Measurements from ENCODE around the gene TFG.
A peak's percentile ranks its signal among the peaks of the same experiment; 100 is the strongest.
"Not testable (repeated sequence)": the region's sequence is repeated elsewhere in the genome, so short reads cannot be mapped to it uniquely, and the experiment has no call there.

TFG gene

DNA sequence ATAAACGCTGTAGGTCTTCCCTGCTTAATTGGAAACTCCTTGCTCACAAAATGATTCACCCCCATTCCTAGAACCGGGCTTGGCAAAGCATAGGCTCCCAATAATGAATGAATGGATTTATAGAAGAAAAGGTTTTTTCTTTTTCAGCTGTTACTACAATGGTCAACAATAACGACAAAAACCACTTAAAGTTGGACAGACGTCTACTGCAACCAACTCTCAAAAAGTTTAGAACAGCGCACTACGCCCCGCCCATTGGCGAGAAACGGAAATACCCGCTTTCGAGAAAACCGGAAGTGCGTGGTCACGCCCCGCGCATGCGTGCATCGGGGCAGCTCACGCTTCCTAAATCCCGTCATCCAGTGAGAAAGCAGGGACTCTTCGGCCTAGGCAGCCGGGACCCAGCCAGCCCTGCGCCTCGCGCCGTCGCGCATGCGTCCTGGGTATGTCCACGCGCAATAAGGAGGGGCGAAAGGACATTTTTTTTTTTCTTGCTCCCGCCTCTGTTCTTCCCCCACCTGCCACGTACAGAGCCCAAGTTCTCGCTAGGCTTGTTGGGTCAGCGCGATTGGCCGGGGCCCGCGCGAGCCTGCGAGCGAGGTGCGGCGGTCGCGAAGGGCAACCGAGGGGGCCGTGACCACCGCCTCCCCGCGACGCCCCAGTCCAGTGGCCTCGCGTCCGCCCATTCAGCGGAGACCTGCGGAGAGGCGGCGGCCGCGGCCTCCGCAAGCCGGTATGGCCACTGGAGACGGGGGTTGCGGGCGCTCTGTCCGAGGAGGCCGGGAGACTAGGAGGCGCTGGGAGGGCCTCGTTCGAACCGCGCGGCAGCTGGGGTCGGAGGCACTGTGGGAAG, at the start of gene TFG:
TFG (plus strand) TSS at position 506 of the 853 bp plus-strand sequence. CDS start 4,192 bp downstream, outside the sequence.
- DNase-seq (ENCODE audit: low spot score): peak; percentile 100

DNA sequence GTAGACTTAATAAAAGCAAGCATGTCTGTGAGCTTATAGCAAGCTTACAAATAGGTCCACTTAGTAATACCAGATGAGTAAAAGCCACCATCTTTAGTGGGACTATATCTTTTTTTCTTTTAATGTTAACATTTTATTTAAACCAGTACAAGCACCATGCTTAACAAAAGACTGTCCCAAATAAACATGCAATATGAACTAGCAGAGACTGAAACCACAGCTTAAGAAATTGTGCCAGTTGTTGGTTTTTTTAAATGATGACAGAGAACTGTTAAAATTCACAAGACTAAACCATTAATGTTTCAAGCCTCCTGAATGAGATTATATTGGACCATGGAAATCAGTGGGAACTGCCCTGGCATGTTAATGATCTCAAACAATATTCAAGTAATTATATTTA, 48.0 kb upstream of the TFG start:
- not testable (repeated sequence) for DNase-seq (ENCODE audit: low spot score)

DNA sequence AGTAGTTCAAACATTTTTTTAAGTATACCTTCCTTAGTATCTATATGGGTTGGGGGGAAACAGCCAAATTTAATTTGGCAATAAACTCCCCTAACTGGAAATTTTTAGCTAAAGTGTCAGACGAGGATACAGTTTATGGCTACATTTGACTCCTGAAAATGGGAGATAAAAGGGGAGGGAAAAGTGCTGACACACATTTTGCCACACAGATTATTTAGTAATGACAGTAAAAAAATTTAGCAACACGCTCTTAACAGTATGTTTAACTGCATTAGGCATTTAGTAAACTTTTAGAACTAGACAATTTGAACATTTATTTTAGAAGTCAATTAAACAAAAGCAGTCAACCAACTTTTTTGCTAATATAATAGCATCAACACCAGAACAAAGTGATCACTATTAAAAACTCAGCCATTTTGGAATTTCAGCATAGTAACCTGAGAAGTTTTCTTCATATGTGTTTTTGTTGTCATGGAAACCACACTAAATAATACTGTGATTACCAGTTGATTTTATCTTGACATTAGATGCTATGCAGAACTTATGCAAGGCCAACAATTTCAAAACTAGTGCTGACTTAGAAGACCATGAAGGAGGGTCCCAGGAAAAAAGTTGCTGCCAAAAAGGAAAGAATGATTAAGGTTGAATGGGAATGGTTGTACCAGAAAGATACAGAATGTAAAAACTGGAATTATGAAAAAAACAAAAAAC, 47.0 kb upstream of the TFG start:
- no peak for DNase-seq (ENCODE audit: low spot score)

DNA sequence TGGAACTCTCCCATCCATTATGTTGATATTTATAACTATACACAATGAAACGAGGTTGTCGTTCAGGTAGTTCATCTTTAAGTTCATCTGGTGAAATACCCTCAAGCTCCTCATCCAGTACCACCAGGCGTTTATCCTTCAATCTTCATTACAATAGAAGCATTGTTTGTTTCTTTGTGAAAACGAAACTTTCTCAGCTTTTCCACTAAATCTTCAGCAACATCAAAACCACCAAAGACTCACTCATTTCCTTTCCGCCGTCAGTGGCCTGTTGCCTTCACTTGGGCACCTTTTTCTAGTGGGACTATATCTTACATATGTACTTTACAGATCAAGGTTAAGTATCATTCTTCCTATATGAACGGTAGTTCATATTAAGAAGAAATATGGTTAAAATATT, 44.1 kb upstream of the TFG start:
- DNase-seq (ENCODE audit: low spot score): no peak

DNA sequence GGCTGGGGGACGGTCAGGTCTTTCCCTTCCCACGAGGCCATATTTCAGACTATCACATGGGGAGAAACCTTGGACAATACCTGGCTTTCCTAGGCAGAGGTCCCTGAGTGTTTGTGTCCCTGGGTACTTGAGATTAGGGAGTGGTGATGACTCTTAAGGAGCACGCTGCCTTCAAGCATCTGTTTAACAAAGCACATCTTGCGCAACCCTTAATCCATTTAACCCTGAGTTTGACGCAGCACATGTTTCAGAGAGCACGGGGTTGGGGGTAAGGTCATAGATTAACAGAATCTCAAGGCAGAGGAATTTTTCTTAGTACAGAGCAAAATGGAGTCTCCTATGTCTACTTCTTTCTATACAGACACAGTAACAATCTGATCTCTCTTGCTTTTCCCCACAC, 42.6 kb upstream of the TFG start:
- DNase-seq (ENCODE audit: low spot score): not testable (repeated sequence)

DNA sequence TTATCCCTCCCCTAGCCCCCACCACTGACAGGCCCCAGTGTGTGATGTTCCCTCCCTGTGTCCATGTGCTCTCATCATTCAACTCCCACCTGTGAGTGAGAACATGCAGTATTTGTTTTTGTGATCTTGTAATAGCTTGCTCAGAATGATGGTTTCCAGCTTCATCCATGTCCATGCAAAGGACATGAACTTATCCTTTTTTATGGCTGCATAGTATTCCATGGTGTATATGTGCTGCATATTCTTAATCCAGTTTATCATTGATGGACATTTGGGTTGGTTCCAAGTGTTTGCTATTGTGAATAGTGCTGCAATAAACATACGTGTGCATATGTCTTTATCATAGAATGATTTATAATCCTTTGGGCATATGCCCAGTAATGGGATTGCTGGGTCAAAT, 42.0 kb upstream of the TFG start:
- DNase-seq (ENCODE audit: low spot score): not testable (repeated sequence)

DNA sequence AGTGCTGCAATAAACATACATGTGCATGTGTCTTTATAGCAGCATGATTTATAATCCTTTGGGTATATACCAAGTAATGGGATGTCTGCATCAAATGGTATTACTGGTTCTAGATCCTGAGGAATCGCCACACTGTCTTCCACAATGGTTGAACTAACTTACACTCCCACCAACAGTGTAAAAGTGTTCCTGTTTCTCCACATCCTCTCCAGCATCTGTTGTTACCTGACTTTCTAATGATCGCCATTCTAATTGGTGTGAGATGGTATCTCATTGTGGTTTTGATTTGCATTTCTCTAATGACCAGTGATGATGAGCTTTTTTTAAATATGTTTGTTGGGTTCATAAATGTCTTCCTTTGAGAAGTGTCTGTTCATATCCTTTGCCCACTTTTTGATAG, 38.3 kb upstream of the TFG start:
- not testable (repeated sequence) for DNase-seq (ENCODE audit: low spot score)

DNA sequence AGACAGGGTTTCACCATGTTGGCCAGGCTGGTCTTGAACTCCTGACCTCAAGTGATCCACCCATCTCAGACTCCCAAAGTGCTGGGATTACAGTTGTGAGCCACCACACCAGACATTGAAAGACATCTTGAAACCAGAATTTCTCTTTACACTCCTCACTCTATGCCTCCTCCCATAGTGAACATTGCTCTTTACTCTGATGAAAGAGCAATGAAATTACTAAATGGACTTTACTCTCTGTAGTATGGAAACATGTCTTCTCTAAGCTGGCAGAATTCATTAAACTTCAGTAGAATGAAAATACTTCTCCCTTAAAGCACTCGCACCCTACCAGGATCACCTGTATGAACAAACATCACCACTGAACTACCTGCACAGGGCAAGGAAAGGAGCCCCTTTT, 27.8 kb upstream of the TFG start:
- DNase-seq (ENCODE audit: low spot score): no peak

DNA sequence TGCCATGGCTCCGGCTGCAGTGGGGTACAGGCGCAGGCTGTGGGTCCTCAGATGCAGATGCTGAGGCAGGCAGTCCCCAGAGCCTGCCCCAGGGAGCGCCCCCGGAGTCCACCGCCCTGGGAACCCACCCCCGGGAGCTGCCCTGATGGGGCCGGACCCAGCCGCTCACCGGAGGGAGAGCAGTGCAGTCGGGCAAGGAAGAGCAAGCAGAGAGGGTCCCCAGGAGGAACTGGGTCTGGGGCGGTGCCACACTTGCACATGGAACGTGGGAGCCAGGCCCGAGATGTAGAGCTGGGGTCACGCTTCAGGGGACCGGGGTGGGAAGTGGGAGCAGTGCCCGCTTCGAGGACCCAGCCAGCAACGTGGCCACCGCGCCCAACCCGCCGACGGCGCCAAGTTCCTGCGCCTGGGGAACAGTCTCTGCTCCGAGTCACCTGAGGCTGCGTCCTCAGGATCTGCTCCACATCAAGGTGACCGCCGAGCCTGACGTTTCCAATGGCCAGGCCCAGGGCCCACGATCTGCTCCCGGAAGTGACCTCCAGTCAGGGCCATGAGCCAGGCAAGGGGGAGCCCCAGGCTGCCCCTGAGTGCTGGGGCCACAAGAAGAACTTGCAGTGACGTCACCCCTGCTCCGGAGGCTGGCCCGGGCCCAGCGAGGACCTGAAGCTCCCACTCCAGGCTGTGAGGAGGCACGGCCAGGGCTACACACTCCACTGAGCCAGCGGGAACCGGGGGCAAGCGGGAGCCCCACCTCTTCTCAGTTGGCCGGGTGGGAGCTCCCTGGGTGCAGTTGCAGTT, 27.0 kb upstream of the TFG start:
- no peak for DNase-seq (ENCODE audit: low spot score)

DNA sequence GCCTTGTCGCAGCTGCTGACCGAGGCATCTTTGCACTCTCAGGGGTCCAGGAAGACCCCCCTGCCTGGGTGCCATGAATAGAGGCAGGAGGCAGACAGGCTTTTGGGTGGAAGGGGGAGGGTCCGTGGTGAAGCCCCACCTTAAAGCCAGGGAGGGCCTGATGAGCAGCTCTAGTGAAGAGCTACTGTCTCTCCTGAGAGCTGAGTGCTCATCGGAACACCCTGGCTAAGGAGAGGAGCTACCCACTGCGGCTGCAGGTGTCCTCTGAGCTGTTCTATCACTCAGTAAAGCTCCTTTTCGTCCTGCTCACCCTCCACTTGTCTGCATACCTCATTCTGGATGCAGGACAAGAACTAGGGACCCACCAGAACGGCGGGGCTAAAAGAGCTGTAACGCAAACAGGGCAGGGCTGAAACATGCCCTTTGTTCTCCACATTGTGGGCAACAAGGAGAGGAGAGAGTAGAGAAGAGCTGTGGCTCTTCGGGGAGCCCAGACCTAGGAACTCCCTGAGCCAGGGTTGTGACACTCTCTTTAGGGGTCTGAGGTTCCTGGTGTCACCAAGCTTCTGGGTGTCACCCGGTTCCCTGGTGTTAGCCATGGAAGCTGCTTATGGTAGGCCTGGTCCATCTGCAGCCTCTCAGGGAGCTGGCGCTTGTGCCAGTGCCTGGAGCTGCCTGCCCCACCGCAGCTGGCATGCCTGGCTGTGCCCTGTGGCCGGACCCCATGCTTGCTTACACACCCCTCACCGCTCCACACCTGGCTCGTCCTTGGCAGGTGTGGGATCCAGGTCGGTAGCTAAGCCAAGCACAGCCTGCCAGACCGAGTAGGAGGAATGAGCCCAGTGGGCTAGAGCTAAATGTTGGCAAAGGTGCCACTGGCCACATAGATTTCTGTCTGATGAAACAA, 26.2 kb upstream of the TFG start:
- no peak for DNase-seq (ENCODE audit: low spot score)

DNA sequence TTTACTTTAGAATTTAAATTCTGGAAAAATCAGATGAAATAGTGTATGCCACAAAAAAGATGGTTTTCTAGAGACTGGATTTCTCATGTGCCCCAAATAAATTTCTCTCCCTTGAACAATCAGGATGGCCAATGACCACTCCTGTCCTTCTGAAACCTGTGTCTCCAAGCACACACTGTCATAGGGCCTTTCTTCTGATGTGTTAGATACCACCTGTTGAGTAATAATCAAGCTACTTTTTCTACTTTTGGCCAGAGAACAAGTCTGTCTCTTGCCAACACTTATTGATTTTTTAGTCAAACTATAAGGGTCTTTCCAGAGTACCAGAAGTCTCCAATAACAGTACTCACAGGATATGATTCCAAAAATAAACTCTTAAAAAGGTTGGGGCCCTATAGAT, 16.1 kb upstream of the TFG start:
- DNase-seq (ENCODE audit: low spot score): no peak

DNA sequence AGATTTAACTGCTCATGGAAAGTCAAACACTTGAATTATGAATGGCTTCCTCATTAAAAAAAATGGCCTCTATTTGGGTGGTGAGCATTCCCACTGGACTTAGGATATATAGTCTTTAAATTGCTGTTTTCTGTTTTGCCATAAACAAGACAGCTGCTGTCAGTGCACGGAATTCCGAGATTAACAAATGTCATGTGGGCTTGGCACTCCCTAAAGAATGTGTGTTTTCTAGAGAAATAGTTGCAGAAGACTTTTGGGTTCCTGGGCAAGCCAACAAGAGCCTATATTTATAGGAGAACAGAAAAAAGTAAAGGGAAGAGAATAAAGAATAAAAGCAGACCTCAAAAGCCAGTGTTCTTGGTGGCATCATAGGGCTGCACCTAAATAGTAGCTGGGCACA, 13.6 kb upstream of the TFG start:
- DNase-seq (ENCODE audit: low spot score): no peak

DNA sequence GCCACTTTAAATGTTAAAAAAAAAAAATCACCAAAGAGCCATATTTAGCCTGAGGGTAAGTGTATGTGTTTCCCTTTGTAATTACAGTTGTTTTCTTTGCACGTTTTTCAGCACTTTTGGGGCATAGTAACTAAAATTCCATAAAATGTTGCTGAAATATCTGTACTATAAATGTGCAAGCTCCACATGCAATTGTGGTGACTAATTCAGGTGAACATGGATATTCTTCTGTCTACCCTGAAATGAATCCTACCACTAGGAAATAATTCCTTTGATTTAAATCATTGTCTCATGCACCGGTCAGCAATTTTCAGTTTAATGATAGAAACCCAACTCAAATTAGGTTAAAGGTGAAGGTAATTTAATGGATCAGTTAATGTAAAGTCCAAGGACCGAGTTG, 13.1 kb upstream of the TFG start:
- no peak for DNase-seq (ENCODE audit: low spot score)

DNA sequence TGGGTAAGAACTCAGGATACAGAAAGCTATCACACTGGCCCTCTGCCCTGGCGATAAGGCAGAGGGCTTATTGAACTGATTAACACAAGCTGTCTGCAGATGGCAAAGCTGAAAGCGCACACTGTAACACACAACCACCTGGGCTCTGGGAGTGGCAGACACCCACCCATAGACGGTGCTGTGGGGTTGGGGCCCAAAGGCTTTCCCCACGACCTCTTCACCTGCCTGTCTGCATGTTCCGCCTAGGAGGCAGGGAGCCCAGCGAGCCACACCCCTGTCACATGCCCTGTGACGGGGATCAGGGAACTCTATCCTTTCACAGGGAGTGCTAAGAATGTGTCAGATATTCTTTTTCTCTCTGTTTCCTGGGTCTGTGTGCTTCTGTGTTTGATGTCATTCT, 12.1 kb upstream of the TFG start:
- no peak for DNase-seq (ENCODE audit: low spot score)

DNA sequence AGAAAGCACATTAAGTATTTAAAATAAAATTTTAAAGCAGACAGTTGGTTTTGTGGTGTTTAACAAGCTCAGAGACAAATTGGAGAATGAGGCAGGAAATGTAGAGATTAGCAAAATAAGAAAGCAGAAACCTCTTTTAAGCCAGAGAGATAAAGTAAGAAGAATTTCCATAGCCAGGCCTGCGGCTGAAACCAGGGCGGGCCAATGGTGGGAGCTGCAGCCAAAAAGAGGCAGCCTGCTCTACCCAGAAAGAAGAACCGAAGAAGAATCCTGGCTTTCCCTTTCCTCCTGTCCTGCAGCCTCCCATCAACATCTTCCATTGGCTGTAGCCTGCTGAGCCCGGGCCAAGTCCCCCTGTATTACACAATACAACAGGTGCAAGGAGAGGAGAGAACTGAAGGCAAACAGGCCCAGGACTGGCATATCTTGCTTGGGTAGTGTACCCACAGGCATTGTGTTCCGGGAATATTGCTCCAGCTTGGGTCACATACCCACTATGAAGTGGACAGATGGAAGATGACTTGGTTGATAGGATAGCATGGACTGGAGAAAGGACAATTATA, 11.5 kb upstream of the TFG start:
- DNase-seq (ENCODE audit: low spot score): no peak

DNA sequence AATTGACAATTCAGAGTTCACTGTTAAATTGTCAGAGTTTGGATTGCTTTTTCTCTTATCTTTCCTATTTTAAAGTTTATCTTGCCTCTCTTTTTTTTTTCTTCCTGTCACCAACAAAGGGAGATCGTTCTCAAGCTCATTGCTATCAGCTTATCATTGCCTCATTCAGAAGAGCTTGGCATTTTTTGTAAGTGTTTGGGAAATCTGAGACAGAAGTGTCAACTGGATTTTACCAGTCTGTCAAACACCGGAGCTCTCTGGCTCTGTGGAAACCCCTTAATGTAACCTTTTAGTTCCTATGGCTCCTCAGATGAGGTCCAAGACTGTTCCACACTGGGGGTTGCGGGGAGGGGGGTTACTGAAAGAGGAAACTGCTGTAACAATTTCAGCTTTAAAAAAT, 10.6 kb upstream of the TFG start:
- DNase-seq (ENCODE audit: low spot score): no peak

DNA sequence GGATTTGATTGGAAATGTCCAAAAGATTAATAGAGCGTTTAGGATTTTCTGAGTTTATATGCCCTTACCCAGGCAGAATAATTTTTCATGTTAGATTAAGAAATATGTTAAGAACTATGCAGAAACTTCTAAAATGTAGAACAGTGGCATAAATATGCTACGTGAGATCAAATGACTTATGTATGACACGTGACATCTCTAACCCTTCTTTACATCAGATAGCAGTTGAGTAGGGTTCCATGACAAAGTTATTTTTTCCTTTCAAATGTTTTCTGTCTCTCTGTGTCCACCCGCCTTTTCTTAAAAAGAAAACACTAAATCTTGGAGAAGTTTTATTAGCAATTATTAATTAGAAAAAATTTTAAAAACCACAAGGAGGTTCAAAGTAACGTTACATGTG, 8.6 kb upstream of the TFG start:
- DNase-seq (ENCODE audit: low spot score): no peak

DNA sequence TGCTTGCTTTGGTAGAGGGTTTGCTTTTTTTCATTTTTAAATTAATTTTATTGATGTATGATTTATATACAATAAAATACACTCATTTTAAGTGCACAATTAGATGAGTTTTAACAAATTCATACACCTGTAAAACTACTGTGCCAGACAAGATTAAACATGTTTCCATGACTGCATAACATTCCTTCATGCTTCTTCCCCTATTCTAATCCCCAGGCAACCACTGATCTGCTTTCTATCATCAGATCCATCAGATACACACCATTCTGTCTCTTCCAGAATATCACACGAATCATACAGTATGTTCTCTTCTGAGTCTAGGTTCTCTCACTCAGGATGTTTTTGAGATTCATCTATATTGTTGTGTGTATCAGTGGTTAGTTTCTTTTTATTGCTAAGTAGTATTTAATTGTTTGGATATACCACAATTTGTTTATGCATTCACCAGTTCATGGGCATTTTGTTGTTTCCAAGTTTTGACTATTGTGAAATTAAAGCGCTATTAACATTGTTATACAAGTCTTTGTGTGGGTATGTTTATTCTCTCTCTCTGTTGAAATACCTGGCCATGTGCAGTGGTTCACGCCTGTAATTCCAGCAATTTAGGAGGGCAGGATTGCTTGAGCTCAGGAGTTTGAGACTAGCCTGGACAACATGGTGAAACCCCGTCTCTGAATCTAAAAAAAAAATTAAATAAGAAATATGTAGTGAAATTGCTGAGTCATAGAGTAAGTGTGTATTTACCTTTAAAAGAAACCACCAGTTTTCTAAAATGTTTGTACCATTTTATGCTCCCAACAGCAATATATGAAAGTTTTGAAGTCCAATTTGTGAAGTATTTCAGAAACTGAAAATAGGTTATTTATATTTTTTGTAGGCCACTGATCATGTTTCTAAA, 7.0 kb upstream of the TFG start:
- no peak for DNase-seq (ENCODE audit: low spot score)

DNA sequence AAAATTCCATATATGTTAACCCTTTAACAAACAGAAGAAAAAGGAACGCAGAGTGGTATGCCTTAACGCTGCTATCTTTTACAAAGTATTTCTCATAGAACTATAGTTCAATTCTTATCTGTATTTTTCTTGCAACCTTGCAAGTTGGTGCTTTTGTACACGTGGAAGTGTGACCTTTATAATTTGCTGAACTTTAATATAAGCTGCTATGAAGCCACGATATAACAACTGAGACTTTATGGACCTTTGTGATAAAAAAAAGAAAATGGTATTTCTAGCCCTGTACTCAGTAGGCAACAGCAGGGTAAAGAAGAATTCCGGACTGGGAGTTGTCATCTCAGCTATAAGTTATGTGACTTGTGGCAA, 6.3 kb upstream of the TFG start:
- DNase-seq (ENCODE audit: low spot score): no peak

DNA sequence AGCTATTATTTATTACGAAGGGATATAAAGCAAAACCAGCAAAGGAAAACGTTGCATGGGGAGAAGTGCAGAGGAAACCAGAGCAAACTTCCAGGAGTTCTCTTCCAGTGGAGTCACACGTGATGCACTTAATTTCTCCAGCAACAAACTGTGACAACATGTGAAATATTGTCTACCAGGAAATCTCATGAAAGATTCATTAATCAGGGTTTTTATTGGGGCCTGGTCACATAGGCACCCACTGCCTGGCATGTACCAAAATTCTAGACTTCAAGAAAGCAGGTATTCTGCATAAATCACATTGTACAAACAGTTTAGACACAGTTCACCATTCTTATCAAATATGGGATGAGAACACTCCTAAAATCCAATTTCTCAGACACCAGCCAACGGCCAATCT, 5.4 kb upstream of the TFG start:
- no peak for DNase-seq (ENCODE audit: low spot score)

All from D341Med (cell line).